SIG-M5 treated with dmso at 0.1 percent for 504 hours (cell line): Measurements from ENCODE around the gene EML3.
"Not testable (repeated sequence)": the region's sequence is repeated elsewhere in the genome, so short reads cannot be mapped to it uniquely, and the experiment has no call there.

Experiments used
- DNase-seq: peaks from one replicate; lab custom pipeline; 2025; ENCODE audit not compliant: unreplicated experiment; lab: John Stamatoyannopoulos, UW

The EML3 gene

DNA sequence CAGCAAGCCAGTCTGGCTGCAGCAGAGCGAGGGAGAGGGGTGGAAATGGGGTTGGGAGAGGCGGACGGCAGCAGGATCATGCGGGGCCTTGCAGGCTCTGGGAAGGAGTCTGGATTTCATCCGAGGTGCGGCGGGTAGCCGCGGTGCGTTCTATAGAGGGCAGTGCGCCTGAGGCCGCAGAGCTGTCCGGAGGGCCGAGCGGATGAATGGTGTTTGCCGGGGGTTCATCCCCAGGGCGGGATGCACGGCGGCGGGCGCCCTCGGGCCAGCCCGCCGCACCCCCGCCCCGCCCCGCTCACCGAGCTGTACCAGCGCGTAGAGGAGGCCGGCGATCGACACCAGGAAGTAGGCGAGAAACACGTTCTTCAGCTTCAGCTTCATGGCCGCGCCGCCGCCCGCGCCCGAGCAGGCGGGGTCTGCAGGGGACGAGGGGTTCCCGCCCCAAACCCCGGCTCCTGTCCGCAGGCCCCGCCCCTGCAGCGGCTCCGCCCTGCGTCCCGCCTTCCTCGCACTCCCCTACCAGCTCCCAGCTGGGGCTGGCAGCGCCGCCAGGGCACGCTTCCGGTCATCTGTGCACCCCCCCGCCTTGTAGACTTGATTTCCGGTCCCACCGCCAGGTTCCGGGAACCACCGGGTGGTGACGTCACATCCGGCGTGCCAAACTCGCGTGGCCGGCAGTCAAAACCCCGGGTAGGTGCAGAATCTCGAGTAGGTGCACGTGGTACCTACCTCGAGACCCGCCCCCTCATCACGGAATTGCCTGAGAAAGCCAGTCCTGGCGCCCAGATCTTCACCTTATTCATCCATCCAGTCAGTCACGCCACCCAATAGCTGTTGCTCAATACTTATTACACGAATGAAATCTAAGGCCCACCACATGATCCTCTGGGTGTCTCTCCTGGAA, 9.2 kb upstream of the EML3 start, which contains the start of gene B3GAT3:
B3GAT3 (minus strand) TSS at position 420 of the 904 bp plus-strand sequence; CDS start at position 381, 39 bp downstream.
- peak; percentile 91 for DNase-seq

GRCh38 chr11:62621027-62621566, 8.5 kb upstream of the EML3 start:
- DNase-seq = no peak

GRCh38 chr11:62616957-62617356, 4.4 kb upstream of the EML3 start:
- not testable (repeated sequence) for DNase-seq

DNA sequence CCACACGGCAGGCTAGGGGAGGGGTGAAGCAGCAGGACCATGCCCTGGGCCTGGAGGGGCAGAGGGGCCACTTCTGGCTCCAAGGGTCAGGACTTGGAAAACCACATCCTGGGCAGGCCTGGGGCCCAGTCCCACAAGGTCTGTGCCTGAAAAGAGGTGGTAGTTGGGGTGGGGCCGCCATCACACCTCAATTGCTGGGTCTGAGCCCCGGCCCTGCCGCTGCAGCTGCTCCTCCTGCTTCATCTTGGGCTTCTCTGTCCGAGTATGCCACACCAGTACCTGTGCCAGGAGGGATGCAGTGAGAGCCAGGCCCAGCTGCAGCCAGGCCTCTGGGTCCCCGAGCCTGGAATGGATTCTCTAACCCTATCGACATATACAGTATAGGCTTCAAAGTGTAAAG, 2.9 kb upstream of the EML3 start:
- no peak for DNase-seq

DNA sequence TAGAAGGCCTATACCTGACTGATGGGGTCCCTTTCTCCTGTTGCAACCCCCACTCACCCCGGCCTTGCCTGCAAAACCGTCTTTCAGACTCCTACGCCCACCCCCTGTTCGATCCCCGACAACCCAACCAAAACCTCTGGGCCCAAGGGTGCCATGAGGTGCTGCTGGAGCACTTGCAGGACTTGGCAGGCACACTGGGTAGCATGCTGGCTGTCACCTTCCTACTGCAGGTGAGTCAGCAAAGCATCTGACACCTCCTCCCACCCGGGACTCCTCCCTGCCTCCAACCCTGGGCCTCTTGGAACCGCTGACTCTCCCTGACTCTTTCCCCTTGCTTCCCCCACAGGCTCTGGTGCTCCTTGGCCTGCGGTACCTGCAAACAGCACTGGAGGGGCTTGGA, 1.7 kb upstream of the EML3 start:
- no peak for DNase-seq

DNA sequence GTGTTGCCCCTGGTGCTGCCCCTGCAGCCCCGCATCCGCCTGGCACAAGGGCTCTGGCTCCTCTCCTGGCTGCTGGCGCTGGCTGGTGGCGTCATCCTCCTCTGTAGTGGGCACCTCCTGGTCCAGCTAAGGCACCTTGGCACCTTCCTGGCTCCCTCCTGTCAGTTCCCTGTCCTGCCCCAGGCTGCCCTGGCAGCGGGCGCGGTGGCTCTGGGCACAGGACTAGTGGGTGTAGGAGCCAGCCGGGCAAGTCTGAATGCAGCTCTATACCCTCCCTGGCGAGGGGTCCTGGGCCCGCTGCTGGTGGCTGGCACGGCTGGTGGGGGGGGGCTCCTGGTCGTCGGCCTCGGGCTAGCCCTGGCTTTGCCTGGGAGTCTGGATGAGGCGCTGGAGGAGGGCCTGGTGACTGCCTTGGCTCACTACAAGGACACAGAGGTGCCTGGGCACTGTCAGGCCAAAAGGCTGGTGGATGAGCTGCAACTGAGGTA, 760 bp upstream of the EML3 start:
- no peak for DNase-seq

- peak; percentile 54 for DNase-seq
Measured at GRCh38 chr11:62611705-62612365, 740 bp downstream of the EML3 start.

- no peak for DNase-seq
Measured at GRCh38 chr11:62610814-62611704, 1.5 kb downstream of the EML3 start.

DNA sequence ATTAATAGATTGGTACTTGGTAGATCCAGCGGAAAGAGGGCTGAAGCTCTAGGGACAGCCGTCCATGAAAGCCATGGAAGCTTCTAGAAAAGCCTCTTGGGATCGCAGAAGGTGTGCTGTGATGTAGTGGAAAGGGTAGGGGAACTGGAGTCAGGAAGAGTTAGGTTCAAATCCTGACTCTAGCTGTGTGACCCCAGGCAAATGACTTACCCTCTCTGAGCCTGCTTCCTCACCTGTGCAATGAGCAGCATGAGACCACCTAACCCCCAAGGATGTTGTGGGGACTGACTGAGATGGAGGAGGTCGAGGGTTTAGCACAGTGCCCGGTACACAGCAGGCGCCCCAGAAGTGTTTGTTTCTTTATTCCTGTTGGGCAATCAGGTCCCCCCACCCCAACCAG, 2.2 kb downstream of the EML3 start:
- DNase-seq = no peak

DNA sequence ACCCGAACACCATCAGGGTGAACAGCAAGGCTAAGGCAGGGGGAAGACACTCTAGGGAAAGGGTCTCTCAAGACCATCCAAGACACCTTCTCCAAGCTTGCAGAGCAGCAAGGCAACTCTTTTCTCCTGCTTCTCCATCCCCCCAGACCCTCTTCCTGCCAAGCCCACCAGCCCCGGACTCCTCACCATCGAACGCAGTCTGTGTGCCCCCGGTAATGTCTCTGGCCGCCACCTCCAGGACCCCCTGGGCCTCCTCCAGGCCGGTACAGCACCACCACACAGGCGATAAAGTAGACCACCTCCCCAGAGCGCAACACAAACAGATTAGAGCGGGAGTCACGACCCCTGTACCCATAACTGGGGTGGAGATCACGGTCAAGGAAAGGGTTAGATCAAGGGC, 3.8 kb downstream of the EML3 start:
- DNase-seq = no peak

GRCh38 chr11:62607714-62608113, 4.9 kb downstream of the EML3 start:
- no peak for DNase-seq

- DNase-seq = no peak
Measured at GRCh38 chr11:62605902-62606301, 6.7 kb downstream of the EML3 start.

- no peak for DNase-seq
Measured at GRCh38 chr11:62605467-62605866, 7.1 kb downstream of the EML3 start.

DNA sequence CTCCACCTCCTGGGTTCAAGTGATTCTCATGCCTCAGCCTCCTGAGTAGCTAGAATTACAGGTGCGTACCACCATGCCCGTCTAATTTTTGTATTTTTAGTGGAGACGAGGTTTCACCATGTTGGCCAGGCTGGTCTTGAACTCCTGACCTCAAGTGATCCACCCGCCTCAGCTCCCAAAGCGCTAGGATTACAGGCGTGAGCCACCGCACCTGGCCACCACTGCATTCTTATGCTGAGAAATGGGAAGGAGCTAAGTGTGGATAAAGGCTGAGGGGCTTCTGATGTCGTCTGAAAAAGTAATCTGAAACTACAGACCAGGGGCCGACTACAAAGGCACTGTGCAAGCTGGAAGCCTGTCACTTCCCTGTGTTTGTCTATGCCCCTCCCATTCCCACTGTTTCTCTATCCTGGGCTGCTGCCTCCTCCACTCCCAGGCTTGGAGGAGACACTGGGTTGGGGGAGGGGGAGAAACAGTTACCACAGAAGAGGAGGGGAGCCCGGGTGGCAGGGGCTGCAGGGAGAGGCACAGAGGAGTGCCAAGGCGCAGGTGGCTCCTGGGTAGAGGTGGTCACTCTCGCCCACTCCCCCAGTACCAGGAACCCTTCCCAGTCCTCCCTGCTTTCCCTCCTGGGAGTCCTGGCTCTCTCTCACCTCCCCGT, 8.0 kb downstream of the EML3 start:
- no peak for DNase-seq

GRCh38 chr11:62603776-62604299, 8.7 kb downstream of the EML3 start:
- DNase-seq = no peak

DNA sequence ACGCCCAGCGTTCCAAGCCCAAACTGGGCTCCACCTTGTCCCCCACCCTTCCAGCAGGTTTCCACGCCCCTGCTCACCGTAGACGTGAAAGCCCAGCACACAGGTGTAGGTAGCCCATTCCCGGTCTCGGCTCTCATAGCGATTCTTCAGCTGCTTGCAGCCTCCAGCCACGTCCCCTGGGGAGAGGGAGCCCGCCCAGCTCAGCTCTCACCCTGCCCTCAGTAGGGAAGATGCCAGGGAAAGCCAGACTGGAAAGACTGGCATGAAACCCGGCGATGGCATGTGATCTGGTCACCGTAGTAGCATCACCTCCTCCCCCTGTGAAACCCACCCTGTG, 9.5 kb downstream of the EML3 start:
- no peak for DNase-seq

GRCh38 chr11:62602141-62603071, 10.2 kb downstream of the EML3 start:
- DNase-seq = no peak

DNA sequence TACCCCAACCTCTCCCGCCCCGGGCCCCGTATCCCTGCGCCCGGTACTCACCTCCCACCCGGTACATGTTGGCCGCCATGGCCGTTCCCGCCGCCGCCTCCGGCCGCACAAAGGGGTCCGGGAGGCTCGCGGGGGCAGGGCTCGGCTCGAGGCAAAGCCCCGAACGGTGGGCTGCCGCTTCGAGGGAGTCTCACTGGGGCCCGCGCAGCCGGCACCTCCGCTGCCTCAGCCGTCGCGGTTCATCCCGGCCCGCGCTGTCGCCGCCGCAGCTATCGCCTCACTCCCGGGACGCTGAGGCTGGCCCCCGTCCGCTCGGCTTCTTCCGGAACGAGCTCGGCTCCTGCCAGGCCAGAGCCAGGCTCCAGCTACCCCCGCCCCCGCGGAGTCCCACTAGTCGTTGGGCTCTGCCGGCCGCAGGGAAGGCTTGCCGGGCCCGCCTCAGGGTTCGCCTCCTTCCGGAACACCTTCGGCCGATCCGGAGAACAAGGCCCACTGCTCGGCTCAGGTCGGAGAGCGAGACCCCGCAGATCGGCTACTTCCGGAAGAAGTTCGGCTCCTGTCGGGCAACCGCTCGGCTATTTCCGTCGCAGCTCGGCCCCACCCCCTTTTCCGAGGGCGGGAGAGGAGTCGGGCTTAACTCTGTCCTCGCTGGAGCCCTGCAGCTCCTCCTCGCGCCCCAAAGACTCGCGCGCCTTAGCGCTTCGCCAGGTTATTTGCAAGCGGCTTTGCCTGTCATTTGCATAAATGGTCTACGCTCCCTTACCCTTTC, 11.0 kb downstream of the EML3 start, which contains the start of gene MTA2:
MTA2 (minus strand) TSS at position 494 of the 769 bp plus-strand sequence; CDS start at position 79, 415 bp downstream.
- peak; percentile 98 for DNase-seq

- DNase-seq = peak; percentile 10
Measured at GRCh38 chr11:62601122-62601371, 11.5 kb downstream of the EML3 start.
